Measurements from ENCODE around the gene CALHM6.

The CALHM6 gene

DNA sequence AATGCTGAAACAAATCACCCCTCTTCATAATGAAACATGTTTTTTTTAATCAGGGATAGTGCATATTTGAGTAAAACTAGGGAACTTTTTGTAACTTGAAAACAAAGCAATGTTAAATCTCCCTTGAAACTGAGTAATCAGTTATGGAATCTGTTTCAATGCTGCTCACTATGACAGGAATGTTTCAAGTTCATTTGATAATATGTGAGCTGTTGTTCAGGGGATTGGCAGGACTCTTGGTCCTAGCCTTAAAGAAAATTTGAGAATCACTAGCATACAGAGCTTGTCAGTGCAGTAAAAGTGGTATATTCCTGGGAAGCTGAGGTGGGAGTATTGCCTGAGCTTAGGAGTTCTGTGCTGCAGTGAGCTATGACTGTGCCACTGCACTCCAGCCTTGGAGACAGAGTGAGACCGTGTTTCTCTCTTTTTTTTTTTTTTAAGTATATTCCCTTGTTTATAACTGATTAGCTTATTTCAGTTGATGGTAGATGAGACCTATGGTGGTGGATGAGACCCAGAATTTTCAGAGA, 21.6 kb upstream of the CALHM6 start:
- peak overlapping the region; percentile 49 for H3K4me3 Mint-ChIP-seq
- TF ChIP-seq, protein P1, sequence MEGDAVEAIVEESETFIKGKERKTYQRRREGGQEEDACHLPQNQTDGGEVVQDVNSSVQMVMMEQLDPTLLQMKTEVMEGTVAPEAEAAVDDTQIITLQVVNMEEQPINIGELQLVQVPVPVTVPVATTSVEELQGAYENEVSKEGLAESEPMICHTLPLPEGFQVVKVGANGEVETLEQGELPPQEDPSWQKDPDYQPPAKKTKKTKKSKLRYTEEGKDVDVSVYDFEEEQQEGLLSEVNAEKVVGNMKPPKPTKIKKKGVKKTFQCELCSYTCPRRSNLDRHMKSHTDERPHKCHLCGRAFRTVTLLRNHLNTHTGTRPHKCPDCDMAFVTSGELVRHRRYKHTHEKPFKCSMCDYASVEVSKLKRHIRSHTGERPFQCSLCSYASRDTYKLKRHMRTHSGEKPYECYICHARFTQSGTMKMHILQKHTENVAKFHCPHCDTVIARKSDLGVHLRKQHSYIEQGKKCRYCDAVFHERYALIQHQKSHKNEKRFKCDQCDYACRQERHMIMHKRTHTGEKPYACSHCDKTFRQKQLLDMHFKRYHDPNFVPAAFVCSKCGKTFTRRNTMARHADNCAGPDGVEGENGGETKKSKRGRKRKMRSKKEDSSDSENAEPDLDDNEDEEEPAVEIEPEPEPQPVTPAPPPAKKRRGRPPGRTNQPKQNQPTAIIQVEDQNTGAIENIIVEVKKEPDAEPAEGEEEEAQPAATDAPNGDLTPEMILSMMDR (IDR thresholded peaks at IDR 0.05), result no peak
- no peaks in the 10 kb centered on the region for H3K9me3 Mint-ChIP-seq
- H3K4me1 Mint-ChIP-seq, result peaks cover 70% of the 10 kb centered on the region
- no peaks in the 10 kb centered on the region for H3K27me3 Mint-ChIP-seq (ENCODE audit: low read depth, poor library complexity)
- peak overlapping the region; percentile 99 for H3K27ac Mint-ChIP-seq
- no peak for DNase-seq
- H3K36me3 Mint-ChIP-seq (ENCODE audit: low read depth), result peaks cover 19% of the 10 kb centered on the region

DNA sequence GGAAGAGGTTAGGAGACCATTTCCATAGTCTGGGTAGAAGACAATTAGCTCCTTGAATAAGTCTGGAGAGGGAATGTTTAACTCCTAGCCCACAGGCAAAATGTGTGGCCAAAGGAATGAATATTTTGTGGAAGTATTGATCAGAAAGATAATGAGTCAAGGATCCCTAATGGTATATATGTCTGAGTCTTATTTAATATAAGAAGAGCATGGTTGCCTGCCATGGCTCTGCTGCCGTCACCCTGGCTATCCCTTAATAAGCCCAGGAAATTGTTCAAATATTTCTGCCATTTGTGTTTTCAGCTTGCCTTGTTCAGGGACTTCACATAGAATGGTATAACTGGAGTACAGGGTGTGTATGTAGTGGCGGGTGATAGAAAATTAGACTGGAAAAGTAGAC, 18.1 kb upstream of the CALHM6 start:
- no peaks in the 10 kb centered on the region for H3K9me3 Mint-ChIP-seq
- H3K27me3 Mint-ChIP-seq (ENCODE audit: low read depth, poor library complexity), result no peaks in the 10 kb centered on the region
- TF ChIP-seq, protein P1 (IDR thresholded peaks at IDR 0.05), result no peak
- no peaks in the 10 kb centered on the region for H3K36me3 Mint-ChIP-seq (ENCODE audit: low read depth)
- no peak for DNase-seq
- no peak overlapping the region for H3K27ac Mint-ChIP-seq
- H3K4me3 Mint-ChIP-seq, result no peak overlapping the region
- H3K4me1 Mint-ChIP-seq, result peaks cover 52% of the 10 kb centered on the region

DNA sequence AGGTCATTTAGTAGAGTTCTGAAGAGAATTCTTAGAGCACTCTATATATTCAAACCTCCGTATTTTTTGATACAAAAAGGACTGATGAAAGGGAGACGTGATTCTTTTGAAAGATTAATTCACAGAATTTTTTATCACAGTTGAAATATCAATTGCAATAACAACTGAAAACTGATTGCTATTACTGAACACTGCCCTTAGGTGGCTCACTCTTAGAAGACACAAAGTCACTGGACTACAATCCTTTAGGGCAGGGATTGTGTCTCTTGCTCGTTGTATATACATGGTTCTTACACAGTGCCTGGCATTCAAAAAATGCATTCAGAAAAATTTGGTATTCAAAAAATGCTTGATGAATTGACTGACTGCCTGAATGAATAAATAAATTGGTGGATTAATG, 17.1 kb upstream of the CALHM6 start:
- Mint-ChIP-seq H3K27ac (no peak overlapping the region), H3K27me3 (ENCODE audit: low read depth, poor library complexity) (no peaks in the 10 kb centered on the region), H3K4me3 (no peak overlapping the region), H3K4me1 (peaks cover 42% of the 10 kb centered on the region), H3K9me3 (no peaks in the 10 kb centered on the region), H3K36me3 (ENCODE audit: low read depth) (no peaks in the 10 kb centered on the region)
- TF ChIP-seq, protein P1 (IDR thresholded peaks at IDR 0.05), result peak; percentile 45
- no peak for DNase-seq

DNA sequence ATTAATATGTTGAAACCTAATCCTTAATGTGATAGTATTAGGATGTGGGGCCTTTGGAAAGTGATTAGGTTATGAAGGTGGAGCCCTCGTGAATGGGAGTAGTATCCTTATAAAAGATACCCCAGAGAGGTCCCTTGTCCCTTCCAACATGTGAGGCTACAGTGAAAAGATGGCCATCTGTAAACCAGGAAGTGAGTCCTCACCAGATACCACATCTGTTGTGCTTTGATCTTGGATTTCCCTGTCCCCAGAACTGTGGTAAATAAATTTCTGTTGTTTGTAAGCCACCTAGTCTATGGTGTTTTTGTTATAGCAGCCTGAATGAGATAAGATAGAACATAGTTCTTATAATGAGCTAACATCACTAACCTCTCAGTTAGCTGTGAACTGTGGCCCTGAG, 16.6 kb upstream of the CALHM6 start:
- TF ChIP-seq, protein P1 (IDR thresholded peaks at IDR 0.05), result no peak
- no peaks in the 10 kb centered on the region for H3K9me3 Mint-ChIP-seq
- no peaks in the 10 kb centered on the region for H3K36me3 Mint-ChIP-seq (ENCODE audit: low read depth)
- peaks cover 37% of the 10 kb centered on the region for H3K4me1 Mint-ChIP-seq
- no peak overlapping the region for H3K27ac Mint-ChIP-seq
- no peak overlapping the region for H3K4me3 Mint-ChIP-seq
- no peak for DNase-seq
- no peaks in the 10 kb centered on the region for H3K27me3 Mint-ChIP-seq (ENCODE audit: low read depth, poor library complexity)

DNA sequence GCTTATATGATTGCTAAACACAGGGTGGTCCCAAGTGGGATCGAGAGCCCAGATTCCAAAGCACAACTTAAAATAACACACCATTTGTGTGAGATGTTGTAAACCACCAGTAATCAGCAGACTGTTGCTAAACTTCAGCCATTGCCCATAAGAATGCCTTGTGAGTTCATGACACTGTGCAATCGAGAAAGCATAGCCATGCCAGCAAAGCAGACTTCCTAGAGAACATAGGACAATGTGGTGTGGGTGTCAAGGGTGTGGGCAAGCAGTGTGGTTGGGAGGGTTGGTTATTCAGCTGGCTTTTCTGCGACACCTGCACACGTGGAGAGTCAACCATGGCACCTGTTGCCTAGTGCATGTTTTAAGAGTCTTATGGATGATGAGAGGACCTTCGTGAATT, 16.1 kb upstream of the CALHM6 start:
- H3K9me3 Mint-ChIP-seq, result no peaks in the 10 kb centered on the region
- no peaks in the 10 kb centered on the region for H3K36me3 Mint-ChIP-seq (ENCODE audit: low read depth)
- TF ChIP-seq, protein P1 (IDR thresholded peaks at IDR 0.05), result no peak
- peaks cover 34% of the 10 kb centered on the region for H3K4me1 Mint-ChIP-seq
- no peak overlapping the region for H3K4me3 Mint-ChIP-seq
- DNase-seq, result no peak
- no peaks in the 10 kb centered on the region for H3K27me3 Mint-ChIP-seq (ENCODE audit: low read depth, poor library complexity)
- H3K27ac Mint-ChIP-seq, result no peak overlapping the region

DNA sequence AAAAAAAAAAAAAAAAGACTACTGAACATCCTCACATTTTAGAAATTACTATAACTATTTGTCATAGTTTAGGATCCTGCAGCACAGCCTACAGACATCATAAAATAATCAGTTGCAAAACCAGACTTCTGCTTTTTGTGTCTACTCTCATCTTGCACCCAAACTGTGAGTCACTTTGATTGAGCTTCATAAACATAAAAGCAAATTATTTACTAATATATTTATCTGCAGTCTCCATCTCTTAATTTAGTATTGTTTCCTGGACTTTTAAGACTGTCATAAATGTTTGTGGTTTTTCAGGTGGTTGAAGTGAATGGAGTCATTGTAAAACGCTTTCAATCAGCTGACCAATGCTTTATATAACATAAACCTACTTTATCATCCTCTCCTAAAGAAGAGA, 14.8 kb upstream of the CALHM6 start:
- Mint-ChIP-seq H3K27me3 (ENCODE audit: low read depth, poor library complexity) (no peaks in the 10 kb centered on the region), H3K27ac (no peak overlapping the region), H3K9me3 (no peaks in the 10 kb centered on the region), H3K36me3 (ENCODE audit: low read depth) (no peaks in the 10 kb centered on the region), H3K4me1 (peaks cover 32% of the 10 kb centered on the region), H3K4me3 (no peak overlapping the region)
- no peak for DNase-seq
- TF ChIP-seq, protein P1 (IDR thresholded peaks at IDR 0.05), result no peak

Data from nephron progenitor cell (in vitro differentiated cells).